Neutrophil (primary cell): ENCODE results near the gene PRAME.
"Not testable (repeated sequence)": the region's sequence is repeated elsewhere in the genome, so short reads cannot be mapped to it uniquely, and the experiment has no call there.

Experiments used
- H3K27ac ChIP-seq: fragments of 200-600 bp; sonication (generic); 2 replicates; pipeline ENCODE4 v1.5.1; 2016; ENCODE audit warnings: mild to moderate bottlenecking, moderate library complexity
- H3K27me3 ChIP-seq: fragments of 200-600 bp; sonication (generic); 2 replicates; pipeline ENCODE4 v1.6.0; 2016; ENCODE audit warnings: mild to moderate bottlenecking
- H3K36me3 ChIP-seq: fragments of 200-600 bp; sonication (generic); 2 replicates; pipeline ENCODE4 v1.5.1; 2017
- H3K4me1 ChIP-seq, 2 experiments: fragments of 200-600 bp in 1 of 2; sonication (generic) in 1 of 2; 1 replicate in 1 of 2; 2 replicates in 1 of 2; pipeline versions ENCODE4 v1.5.1 to v1.6.1; 2013 to 2016; ENCODE audit warnings: low read depth in 1 of 2, low read length in 1 of 2, mild to moderate bottlenecking in 1 of 2, moderate library complexity in 1 of 2; ENCODE audit not compliant: control insufficient read depth in 1 of 2, insufficient read depth in 1 of 2
- H3K4me3 ChIP-seq, 2 experiments: fragments of 200-600 bp in 1 of 2; sonication (generic) in 1 of 2; 1 replicate in 1 of 2; 2 replicates in 1 of 2; pipeline ENCODE4 v1.5.1; 2013 to 2016; ENCODE audit warnings: low read depth in 1 of 2, low read length in 1 of 2, mild to moderate bottlenecking in 1 of 2, moderate library complexity in 1 of 2
- H3K9me3 ChIP-seq: fragments of 200-600 bp; sonication (generic); 2 replicates; pipeline ENCODE4 v1.5.1; 2016
- TF ChIP-seq, protein P1 (sequence below): fragments of 200-600 bp; sonication (generic); IDR thresholded peaks from 2 replicates; pipeline ENCODE4 v1.5.1; 2016; ENCODE audit warnings: antibody characterized with exemption

PRAME gene

DNA sequence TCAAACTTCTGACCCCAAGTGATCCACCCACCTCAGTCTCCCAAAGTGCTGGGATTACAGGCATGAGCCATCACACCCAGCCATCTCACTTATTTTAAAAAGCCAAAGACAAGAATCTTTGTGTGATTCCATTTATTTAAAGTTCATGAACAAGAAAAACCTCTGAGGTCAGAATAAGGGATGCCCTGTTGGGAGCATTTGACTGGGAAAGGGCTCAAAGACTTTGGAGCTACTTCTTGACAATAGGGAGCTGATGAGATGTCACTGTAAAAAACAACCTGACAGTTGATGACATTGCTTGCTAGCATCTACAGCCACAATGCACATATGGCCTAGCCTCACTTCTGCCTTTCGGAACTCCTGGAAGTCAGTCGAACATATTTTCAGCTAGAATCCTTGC lies 45.4 kb downstream of the PRAME start:
- no peaks in the 10 kb centered on the region for H3K36me3 ChIP-seq
- no peak overlapping the region for H3K27ac ChIP-seq
- H3K27me3 ChIP-seq: peaks cover 54% of the 10 kb centered on the region
- H3K9me3 ChIP-seq: peaks cover 6% of the 10 kb centered on the region
- H3K4me3 ChIP-seq: no peak overlapping the region
- TF ChIP-seq, protein P1, sequence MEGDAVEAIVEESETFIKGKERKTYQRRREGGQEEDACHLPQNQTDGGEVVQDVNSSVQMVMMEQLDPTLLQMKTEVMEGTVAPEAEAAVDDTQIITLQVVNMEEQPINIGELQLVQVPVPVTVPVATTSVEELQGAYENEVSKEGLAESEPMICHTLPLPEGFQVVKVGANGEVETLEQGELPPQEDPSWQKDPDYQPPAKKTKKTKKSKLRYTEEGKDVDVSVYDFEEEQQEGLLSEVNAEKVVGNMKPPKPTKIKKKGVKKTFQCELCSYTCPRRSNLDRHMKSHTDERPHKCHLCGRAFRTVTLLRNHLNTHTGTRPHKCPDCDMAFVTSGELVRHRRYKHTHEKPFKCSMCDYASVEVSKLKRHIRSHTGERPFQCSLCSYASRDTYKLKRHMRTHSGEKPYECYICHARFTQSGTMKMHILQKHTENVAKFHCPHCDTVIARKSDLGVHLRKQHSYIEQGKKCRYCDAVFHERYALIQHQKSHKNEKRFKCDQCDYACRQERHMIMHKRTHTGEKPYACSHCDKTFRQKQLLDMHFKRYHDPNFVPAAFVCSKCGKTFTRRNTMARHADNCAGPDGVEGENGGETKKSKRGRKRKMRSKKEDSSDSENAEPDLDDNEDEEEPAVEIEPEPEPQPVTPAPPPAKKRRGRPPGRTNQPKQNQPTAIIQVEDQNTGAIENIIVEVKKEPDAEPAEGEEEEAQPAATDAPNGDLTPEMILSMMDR: no peak
- peaks cover 2% of the 10 kb centered on the region in 2 experiments for H3K4me1 ChIP-seq

DNA sequence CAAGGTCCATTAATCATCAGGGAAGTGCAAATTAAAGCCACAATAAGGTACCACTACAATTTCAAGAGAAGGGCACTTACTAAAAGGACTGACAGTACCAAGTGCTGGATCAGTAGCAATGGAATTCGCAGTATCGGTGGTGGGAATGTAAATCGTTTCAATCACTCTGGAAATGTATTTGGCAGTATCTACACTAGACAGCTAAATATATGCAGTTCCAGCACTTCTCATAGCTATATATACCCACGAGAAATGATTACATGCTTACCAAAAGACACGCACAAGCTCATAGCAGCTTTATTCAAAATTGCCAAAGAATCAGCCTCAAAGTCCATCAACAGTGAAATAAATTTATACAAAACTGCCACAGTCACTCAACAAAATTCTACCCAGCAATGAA lies 46.1 kb downstream of the PRAME start:
- Histone ChIP-seq H3K9me3 (peaks cover 6% of the 10 kb centered on the region), H3K27ac (no peak overlapping the region), H3K36me3 (no peaks in the 10 kb centered on the region), H3K27me3 (peaks cover 60% of the 10 kb centered on the region), H3K4me1 (peaks cover 8 to 9% of the 10 kb centered on the region in 2 experiments), H3K4me3 (no peak overlapping the region)
- TF ChIP-seq, protein P1: no peak

DNA sequence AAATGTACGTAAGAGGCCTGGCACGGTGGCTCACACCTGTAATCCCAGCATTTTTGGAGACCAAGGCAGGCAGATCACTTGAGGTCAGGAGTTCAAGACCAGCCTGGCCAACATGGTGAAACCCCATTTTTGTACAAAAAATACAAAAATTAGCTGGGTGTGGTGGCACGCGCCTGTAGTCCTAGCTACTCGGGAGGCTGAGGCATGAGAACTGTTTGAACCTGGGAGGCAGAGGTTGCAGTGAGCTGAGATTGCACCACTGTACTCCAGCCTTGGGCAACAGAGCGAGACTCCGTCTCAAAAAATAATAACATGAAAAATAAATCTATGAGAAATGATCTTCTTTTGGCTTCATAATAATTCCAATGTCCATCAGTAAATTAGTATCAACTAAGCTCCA lies 48.2 kb downstream of the PRAME start:
- H3K27ac ChIP-seq, H3K4me3 ChIP-seq, H3K9me3 ChIP-seq, H3K36me3 ChIP-seq: not testable (repeated sequence)
- Histone ChIP-seq H3K27me3 (peaks cover 63% of the 10 kb centered on the region), H3K4me1 (peaks cover 9 to 12% of the 10 kb centered on the region in 2 experiments)

DNA sequence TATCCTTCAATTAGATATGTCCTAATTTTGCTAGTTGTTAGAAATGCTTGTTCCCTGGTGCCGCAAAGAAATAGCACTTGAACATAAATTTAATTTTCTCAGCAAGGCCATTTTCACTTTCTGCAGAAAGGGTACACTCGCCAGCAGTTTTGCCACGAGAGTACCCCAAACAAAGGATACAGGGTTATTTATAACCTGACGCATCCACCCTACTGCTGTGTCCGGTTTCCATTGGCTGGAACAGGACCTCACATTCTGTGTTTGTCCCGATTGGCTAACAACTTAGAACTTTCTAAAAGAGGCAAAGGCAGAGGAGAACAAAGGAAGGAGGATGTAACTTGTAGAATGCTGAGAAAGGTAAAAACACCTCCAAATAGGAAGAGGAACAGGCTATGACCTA lies 49.2 kb downstream of the PRAME start:
- not testable (repeated sequence) for H3K27ac ChIP-seq, H3K4me3 ChIP-seq, H3K9me3 ChIP-seq, H3K36me3 ChIP-seq
- Histone ChIP-seq H3K27me3 (peaks cover 58% of the 10 kb centered on the region), H3K4me1 (peaks cover 9 to 12% of the 10 kb centered on the region in 2 experiments)

DNA sequence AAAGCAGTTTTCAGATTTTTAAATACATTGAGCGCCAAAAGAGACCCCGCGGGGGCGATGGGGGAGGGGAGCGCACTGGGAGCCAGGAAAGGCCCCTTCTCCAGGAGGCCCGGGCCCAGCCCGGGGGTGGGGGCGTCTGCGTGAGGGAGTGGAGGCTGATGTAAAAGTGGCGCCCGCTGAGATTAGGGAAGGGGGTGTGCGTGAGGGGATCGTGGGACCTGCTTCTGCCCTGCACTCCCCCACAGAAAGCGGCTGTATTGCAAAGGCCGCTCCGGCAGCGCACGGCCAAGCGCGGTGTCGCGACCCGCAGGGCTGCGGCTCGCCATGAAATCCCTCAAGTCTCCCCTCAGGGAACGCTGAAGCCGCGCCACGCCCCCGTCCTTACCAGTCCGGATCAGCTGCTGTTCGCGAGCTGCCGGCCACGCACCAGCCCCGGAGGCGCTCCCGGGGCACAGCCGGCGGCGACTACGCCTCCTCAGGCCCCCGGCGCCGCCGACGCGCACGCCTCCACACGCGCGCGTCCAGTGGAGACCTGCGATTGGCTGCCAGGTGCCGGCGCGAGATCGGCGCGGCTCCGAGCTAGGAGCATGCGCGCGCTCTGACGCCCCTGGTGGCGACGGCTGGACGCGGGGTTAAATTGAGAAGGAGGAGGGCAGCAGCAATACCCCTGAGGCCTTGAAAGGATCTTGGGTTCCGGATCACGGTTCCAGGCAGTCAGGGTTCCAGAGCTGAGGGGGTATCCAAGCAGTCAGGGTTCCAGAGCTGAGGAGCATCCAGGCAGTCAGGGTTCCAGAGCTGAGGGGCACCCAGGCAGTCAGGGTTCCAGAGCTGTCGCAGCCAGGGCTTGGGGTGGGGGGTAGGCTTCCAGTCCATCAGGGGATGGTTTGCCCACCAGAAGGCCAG lies 50.5 kb downstream of the PRAME start, which contains the start of gene ZNF280B:
Gene ZNF280B (minus strand): TSS at position 469 of the 903 bp plus-strand sequence. CDS start 19,344 bp downstream, outside the sequence.
- H3K4me1 ChIP-seq: peaks cover 9 to 12% of the 10 kb centered on the region in 2 experiments
- H3K9me3 ChIP-seq: peaks cover 6% of the 10 kb centered on the region
- peak within 1 kb of the TSS; percentile 38 to 39 for H3K4me3 ChIP-seq
- H3K27me3 ChIP-seq: peaks cover 44% of the 10 kb centered on the region
- no peaks in the 10 kb centered on the region for H3K36me3 ChIP-seq
- H3K27ac ChIP-seq: no peak within 1 kb of the TSS
- TF ChIP-seq, protein P1: no peak

DNA sequence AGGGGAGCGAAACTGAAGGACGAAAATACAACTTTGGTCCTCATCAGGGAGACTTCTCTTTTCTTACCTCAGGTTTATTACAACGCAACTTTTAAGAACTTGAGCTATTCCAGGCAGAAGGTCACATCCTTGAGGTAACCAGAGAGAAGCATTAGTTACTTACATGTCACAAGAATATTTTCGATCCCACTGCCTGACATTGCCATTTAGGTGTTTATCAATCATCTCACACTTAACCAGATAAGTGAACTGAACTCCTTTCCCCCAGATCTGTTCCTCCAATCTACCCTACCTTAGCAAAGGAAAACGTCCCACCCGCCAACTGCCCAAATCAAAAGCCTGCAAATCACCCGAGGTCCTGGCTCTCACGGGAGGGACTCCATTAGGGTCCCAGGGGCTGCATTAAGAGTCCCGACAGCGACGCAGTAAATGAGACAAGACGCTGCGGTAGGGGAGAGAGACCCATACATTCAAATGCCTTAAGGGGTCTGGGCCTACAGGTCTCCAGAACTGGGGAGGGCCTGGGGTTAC lies 51.3 kb downstream of the PRAME start:
- Histone ChIP-seq H3K27me3 (peaks cover 37% of the 10 kb centered on the region), H3K36me3 (no peaks in the 10 kb centered on the region), H3K27ac (no peak overlapping the region), H3K4me3 (peak overlapping the region; percentile 38 to 39), H3K4me1 (peaks cover 9 to 12% of the 10 kb centered on the region in 2 experiments), H3K9me3 (peaks cover 6% of the 10 kb centered on the region)
- TF ChIP-seq, protein P1: no peak
